Ovary (tissue), 3 donors: ENCODE measurements around the gene RUNX1.

Experiments
- CTCF ChIP-seq, 3 donors: fragments of 450-650 bp in 2 of 3; fragments of 200-600 bp in 1 of 3; IDR thresholded peaks; one replicate each; pipeline versions ENCODE4 v1.5.1 to v1.8.0; 2016 to 2022; ENCODE audit warnings: antibody characterized with exemption in 3 of 3, mild to moderate bottlenecking in 1 of 3
- EP300 ChIP-seq: sonication (generic); formaldehyde crosslinking; IDR thresholded peaks from one replicate; pipeline ENCODE4 v1.6.1; 2017; ENCODE audit warnings: antibody characterized with exemption
- POLR2A ChIP-seq: fragments of 450-650 bp; IDR thresholded peaks from one replicate; pipeline ENCODE4 v1.6.1; 2017; ENCODE audit warnings: antibody characterized with exemption, mild to moderate bottlenecking, moderate library complexity
- donor health status: DM: no; HTN: no; CAD: no.

- TF ChIP-seq CTCF (IDR thresholded peaks at IDR 0.05) (no peak), POLR2A (no peak), EP300 (no peak)
Measured at GRCh38 chr21:35025206-35026152, 23.6 kb downstream of the RUNX1 start.
